Heart left ventricle (tissue), 13 donors: Measurements from ENCODE around the gene SLC25A28.

Experiments used
- POLR2A ChIP-seq, 2 donors: fragments of 450-650 bp; IDR thresholded peaks; one replicate each; pipeline ENCODE4 v1.6.1; 2017; ENCODE audit warnings: antibody characterized with exemption in 2 of 2, mild to moderate bottlenecking in 2 of 2, moderate library complexity in 2 of 2
- TF ChIP-seq, protein P1 (sequence below), 12 donors: fragments of 200-600 bp; sonication (generic) in 4 of 12; IDR thresholded peaks; one replicate each; pipeline versions ENCODE4 v1.5.0 to v1.8.0; 2018 to 2022; ENCODE audit warnings: antibody characterized with exemption in 12 of 12, mild to moderate bottlenecking in 5 of 12
- donor health status: ischemic (EF 13 %, LVEDD 7.1; RV severe dilation, severe dysfunction).
- donor health status: DM: no; HTN: yes; CAD: no.
- donor health status: DM: no; HTN: no; CAD: no.
- donor health status: ischemic (EF 25% LVEDD 6.9; RV normal size, moderate dysfunction).
- donor health status: ischemic (EF 25% LVEDD 5.7; RV mildly dilated, moderate dysfunction).
- donor health status: ischemic (EF 35%, LVEDD 5.7; RV mildly dilated, moderate dysfunction).
- donor health status: nonischemic (EF 11% LVEDD 7.7; RV severe dilation, severe dysfunction).
- donor health status: DM: yes; HTN: yes; CAD: no.
- donor health status: PGD.
- donor health status: ischemic (EF 29% LVEDD 5.4; RV normal size, mild dysfunction).
- donor health status: nonischemic (EF 23%, LVEDD 6.1; RV moderate dilation, normal function).

DNA sequence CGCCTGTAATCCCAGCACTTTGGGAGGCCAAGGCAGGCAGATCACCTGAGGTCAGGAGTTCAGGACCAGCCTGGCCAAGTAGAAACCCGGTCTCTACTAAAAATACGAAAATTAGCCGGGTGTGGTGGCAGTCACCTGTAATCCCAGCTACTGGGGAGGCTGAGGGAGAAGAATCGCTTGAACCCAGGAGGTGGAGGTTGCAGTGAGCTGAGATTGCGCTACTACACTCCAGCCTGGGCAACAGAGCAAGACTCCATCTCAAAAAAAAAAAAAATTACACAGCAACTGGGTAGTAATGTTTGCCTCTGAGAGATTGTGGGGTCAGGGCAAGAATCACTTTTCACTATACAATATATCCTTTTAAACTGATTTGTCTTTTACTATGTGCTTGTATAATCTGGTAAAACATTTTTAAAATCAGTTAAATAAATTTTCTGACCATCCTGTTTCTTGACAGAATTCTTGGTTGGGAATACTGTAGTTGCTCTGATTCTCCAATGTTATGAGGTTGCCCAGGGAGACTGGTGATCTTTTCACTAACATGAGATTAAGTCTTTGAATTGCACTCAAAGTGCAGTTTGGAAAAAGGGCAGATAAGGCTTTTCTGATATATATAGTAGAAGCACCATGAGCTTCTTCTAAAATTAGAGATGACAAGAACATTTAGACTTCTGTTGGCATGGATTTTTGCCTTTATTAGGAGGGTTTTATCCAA, 40.6 kb upstream of the SLC25A28 start:
- TF ChIP-seq, protein P1, sequence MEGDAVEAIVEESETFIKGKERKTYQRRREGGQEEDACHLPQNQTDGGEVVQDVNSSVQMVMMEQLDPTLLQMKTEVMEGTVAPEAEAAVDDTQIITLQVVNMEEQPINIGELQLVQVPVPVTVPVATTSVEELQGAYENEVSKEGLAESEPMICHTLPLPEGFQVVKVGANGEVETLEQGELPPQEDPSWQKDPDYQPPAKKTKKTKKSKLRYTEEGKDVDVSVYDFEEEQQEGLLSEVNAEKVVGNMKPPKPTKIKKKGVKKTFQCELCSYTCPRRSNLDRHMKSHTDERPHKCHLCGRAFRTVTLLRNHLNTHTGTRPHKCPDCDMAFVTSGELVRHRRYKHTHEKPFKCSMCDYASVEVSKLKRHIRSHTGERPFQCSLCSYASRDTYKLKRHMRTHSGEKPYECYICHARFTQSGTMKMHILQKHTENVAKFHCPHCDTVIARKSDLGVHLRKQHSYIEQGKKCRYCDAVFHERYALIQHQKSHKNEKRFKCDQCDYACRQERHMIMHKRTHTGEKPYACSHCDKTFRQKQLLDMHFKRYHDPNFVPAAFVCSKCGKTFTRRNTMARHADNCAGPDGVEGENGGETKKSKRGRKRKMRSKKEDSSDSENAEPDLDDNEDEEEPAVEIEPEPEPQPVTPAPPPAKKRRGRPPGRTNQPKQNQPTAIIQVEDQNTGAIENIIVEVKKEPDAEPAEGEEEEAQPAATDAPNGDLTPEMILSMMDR (IDR thresholded peaks at IDR 0.05) = no peak
- TF ChIP-seq POLR2A (IDR thresholded peaks at IDR 0.05) = no peak
